HuH-7 (cell line): ENCODE measurements around the gene MAPKAPK5.
"Not testable (repeated sequence)": the region's sequence is repeated elsewhere in the genome, so short reads cannot be mapped to it uniquely, and the experiment has no call there.

ENCODE experiments used
- DNase-seq: peaks from one replicate; pipeline ENCODE4 v3.0.0; 2011; ENCODE audit warnings: low spot score

Gene MAPKAPK5

GRCh38 chr12:111827907-111828306, 14.1 kb upstream of the MAPKAPK5 start:
- DNase-seq, result no peak

DNA sequence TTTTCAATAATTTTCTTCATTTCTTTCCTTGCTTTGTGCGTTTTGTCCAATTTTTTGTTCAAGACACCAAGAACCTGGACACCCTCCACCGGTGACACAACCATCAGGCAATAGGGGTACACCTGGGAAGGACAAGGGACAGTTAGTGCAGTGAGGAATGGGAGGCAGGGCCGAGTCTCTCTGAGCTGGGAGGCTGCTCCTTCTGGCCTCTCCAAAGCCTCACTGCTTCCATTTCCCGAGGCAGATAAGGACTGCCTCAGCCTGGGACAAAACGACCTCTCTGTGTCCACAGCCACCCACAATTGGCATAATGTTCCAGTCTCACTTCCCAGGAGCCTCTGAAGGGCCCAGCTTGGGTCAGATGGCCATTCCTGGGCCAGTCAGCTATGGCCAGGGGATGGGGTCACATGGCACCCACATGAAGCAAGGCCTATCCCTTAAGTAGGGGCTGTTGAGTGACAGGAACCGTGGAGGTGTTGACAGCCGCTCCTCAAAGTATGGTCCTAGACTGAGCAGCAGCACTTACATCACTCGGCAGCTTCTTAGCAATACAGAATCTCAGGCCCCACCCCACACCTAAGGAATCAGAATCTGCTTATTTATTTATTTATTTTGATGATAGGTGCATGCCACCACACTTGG, 13.6 kb upstream of the MAPKAPK5 start:
- no peak for DNase-seq

GRCh38 chr12:111829635-111830034, 12.4 kb upstream of the MAPKAPK5 start:
- DNase-seq, result not testable (repeated sequence)

GRCh38 chr12:111834740-111835386, 7.2 kb upstream of the MAPKAPK5 start:
- not testable (repeated sequence) for DNase-seq

DNA sequence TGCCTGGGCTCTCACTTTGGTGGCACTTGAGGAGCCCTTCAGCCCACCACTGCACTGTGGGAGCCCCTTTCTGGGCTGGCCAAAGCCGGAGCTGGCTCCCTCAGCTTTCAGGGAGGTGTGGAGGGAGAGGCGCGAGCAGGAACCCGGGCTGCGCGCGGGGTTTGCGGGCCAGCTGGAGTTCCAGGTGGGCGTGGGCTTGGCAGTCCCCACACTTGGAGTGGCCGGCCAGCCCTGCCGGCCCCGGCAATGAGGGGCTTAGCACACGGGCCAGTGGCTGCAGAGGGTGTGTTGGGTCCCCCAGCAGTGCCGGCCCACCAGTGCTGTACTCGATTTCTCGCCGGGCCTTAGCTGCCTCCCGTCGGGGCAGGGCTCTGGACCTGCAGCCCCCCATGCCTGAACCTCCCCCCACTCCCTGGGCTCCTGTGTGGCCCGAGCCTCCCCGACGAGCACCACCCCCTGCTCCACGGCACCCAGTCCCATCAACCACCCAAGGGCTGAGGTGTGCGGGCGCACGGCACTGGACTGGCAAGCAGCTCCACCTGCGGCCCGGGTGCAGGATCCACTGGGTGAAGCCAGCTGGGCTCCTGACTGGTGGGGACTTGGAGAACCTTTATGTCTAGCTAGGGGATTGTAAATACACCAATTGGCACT, 6.4 kb upstream of the MAPKAPK5 start:
- not testable (repeated sequence) for DNase-seq

DNA sequence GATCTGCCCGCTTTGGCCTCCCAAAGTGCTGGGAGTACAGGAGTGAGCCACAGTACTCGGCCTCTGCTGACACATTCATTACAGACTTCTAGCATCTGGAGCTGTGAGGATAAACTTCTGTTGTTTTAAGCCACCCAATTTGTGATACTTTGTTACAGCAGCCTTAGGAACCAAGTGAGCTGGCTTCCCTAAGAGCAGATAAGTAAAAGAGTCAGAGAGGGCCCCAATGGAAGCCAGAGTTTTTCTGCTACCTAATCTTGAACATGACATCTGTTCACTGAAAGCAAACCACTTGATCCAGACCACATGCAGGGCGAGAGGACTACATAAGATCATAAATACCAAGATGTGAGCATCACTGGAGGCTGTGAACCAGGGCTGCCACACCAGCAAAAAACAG, 3.7 kb upstream of the MAPKAPK5 start:
- no peak for DNase-seq

- DNase-seq, result no peak
These were observed 1.2 kb upstream of the MAPKAPK5 start for GRCh38 chr12:111840807-111841206.

GRCh38 chr12:111841236-111841749, 735 bp upstream of the MAPKAPK5 start:
- DNase-seq, result no peak

- peak; percentile 44 for DNase-seq
These were observed 748 bp downstream of the MAPKAPK5 start for GRCh38 chr12:111842556-111843396.

GRCh38 chr12:111846016-111846415, 4.0 kb downstream of the MAPKAPK5 start:
- DNase-seq, result no peak

- no peak for DNase-seq
These were observed 8.5 kb downstream of the MAPKAPK5 start for GRCh38 chr12:111850526-111850925.

- DNase-seq, result no peak
These were observed 16.2 kb downstream of the MAPKAPK5 start for GRCh38 chr12:111858186-111858585.

DNA sequence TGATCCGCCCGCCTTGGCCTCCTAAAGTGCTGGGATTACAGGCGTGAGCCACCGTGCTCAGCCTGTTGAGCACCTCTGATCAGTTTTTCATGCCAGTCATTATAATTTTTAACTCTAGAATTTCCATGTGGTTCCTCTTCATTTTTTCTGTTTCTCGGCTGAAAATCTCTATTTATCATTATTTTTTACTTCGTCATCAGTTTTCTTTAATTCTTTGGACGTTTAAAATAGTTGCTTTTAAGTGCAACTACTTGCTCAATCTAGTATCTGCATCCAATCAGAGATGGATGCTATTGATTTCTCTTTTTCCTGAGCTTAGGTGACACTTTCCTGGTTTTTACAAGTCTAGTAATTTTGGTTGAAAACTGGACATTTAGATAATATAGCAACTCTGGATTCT, 16.8 kb downstream of the MAPKAPK5 start:
- no peak for DNase-seq

DNA sequence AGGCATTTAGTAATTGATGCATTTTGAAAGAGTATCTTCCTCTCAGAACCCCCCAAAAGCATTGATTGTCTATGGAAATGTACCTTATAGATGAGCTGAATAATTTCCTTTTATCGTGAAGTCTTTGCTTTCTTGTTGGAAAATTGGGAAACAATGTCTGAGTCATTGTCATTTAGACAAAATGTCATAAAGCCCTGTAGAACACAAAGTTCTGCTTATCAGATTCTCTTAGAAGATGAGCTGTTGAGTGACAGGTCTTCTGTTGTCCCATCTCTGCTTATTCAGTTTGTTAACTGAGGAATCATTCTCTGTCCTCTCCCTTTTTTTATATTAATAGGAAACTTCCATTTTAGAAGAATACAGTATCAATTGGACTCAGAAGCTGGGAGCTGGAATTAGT, 22.9 kb downstream of the MAPKAPK5 start:
- DNase-seq, result no peak

DNA sequence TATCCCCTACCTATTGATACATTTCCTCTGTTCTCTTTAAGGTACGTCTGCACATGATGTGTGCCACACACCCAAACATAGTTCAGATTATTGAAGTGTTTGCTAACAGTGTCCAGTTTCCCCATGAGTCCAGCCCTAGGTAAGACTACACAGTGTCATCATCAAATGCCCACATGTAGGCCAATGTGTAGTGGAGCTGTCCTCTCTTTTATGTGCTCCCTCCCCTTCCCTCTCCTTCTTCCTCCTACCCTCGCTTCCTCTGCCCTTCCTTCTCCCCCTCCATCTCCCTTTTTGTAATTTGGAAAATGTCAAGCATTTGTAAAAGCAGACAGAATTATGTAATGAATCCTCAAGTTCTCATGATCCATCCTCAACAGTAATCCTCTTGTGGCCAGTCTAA, 25.5 kb downstream of the MAPKAPK5 start:
- no peak for DNase-seq

GRCh38 chr12:111868676-111869588, 26.9 kb downstream of the MAPKAPK5 start:
- no peak for DNase-seq

GRCh38 chr12:111869671-111870070, 27.6 kb downstream of the MAPKAPK5 start:
- no peak for DNase-seq

DNA sequence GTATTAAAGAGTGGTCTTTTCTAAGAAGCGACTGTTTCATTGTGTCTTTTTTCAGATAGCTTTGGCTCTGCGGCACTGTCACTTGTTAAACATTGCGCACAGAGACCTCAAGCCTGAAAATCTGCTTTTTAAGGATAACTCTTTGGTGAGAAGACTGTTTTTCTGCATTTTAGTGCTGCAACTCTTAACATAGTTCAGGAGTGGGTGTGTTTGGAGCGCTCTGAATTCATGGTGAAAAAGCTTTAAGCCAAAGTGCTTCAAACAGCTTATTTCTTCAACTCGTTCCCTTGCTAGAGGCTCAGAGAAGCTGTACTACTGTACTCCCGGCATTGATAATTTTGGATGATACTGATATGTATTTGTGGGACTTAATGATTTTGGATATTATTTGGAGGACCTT, 28.2 kb downstream of the MAPKAPK5 start:
- DNase-seq, result no peak

- no peak for DNase-seq
These were observed 28.7 kb downstream of the MAPKAPK5 start for GRCh38 chr12:111870706-111871105.

DNA sequence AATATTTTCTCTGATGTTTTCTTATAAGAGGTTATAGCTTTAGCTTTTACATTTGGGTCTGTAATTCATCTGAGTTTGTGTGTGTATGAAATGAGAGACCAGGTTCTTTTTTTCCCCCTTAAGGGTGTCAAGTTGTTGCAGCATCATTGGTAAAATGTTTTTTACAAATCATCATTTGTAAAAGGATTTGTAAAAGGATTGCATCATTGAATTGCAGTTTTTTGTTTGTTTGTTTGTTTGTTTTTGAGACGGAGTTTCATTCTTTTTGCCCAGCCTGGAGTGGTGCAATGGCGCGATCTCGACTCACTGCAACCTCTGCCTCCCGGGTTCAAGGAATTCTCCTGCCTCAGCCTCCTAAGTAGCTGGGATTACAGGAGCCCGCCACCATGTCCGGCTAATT, 31.1 kb downstream of the MAPKAPK5 start:
- DNase-seq, result no peak

DNA sequence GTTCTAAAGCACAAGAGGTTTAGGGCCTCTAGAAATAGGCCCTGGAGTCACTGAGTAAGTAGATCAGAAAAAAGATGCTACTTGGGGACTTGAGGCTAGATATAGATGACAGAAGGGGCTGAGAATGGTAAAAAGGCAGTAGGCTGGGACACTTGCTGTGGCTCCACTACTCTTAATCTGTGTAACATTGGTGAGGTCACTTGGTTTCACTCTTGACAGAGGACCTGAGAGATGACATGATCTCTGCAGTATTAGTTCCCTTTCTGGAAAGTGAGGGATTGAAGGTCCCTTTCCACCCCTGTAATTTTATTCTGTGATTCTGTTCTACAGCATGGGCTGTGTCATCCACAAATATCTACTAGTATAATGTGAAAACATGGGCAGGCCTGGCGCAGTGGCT, 39.7 kb downstream of the MAPKAPK5 start:
- no peak for DNase-seq
